D341Med (cell line): Measurements from ENCODE around the gene MALAT1.
"Not testable (repeated sequence)": the region's sequence is repeated elsewhere in the genome, so short reads cannot be mapped to it uniquely, and the experiment has no call there.

Experiments
- DNase-seq: peaks from one replicate; pipeline ENCODE4 v3.0.0; 2012; ENCODE audit warnings: low spot score

MALAT1 gene

DNA sequence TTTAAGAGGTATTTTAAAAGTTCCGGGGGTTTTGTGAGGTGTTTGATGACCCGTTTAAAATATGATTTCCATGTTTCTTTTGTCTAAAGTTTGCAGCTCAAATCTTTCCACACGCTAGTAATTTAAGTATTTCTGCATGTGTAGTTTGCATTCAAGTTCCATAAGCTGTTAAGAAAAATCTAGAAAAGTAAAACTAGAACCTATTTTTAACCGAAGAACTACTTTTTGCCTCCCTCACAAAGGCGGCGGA lies 193 bp upstream of the MALAT1 start:
- no peak for DNase-seq

DNA sequence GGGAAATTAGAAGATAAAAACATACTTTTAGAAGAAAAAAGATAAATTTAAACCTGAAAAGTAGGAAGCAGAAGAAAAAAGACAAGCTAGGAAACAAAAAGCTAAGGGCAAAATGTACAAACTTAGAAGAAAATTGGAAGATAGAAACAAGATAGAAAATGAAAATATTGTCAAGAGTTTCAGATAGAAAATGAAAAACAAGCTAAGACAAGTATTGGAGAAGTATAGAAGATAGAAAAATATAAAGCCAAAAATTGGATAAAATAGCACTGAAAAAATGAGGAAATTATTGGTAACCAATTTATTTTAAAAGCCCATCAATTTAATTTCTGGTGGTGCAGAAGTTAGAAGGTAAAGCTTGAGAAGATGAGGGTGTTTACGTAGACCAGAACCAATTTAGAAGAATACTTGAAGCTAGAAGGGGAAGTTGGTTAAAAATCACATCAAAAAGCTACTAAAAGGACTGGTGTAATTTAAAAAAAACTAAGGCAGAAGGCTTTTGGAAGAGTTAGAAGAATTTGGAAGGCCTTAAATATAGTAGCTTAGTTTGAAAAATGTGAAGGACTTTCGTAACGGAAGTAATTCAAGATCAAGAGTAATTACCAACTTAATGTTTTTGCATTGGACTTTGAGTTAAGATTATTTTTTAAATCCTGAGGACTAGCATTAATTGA lies 1.0 kb downstream of the MALAT1 start:
- DNase-seq, result no peak

DNA sequence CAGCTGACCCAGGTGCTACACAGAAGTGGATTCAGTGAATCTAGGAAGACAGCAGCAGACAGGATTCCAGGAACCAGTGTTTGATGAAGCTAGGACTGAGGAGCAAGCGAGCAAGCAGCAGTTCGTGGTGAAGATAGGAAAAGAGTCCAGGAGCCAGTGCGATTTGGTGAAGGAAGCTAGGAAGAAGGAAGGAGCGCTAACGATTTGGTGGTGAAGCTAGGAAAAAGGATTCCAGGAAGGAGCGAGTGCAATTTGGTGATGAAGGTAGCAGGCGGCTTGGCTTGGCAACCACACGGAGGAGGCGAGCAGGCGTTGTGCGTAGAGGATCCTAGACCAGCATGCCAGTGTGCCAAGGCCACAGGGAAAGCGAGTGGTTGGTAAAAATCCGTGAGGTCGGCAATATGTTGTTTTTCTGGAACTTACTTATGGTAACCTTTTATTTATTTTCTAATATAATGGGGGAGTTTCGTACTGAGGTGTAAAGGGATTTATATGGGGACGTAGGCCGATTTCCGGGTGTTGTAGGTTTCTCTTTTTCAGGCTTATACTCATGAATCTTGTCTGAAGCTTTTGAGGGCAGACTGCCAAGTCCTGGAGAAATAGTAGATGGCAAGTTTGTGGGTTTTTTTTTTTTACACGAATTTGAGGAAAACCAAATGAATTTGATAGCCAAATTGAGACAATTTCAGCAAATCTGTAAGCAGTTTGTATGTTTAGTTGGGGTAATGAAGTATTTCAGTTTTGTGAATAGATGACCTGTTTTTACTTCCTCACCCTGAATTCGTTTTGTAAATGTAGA lies 1.7 kb downstream of the MALAT1 start:
- DNase-seq, result no peak

DNA sequence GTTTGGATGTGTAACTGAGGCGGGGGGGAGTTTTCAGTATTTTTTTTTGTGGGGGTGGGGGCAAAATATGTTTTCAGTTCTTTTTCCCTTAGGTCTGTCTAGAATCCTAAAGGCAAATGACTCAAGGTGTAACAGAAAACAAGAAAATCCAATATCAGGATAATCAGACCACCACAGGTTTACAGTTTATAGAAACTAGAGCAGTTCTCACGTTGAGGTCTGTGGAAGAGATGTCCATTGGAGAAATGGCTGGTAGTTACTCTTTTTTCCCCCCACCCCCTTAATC lies 2.3 kb downstream of the MALAT1 start:
- no peak for DNase-seq

DNA sequence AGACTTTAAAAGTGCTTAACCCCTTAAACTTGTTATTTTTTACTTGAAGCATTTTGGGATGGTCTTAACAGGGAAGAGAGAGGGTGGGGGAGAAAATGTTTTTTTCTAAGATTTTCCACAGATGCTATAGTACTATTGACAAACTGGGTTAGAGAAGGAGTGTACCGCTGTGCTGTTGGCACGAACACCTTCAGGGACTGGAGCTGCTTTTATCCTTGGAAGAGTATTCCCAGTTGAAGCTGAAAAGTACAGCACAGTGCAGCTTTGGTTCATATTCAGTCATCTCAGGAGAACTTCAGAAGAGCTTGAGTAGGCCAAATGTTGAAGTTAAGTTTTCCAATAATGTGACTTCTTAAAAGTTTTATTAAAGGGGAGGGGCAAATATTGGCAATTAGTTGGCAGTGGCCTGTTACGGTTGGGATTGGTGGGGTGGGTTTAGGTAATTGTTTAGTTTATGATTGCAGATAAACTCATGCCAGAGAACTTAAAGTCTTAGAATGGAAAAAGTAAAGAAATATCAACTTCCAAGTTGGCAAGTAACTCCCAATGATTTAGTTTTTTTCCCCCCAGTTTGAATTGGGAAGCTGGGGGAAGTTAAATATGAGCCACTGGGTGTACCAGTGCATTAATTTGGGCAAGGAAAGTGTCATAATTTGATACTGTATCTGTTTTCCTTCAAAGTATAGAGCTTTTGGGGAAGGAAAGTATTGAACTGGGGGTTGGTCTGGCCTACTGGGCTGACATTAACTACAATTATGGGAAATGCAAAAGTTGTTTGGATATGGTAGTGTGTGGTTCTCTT lies 2.8 kb downstream of the MALAT1 start:
- no peak for DNase-seq

DNA sequence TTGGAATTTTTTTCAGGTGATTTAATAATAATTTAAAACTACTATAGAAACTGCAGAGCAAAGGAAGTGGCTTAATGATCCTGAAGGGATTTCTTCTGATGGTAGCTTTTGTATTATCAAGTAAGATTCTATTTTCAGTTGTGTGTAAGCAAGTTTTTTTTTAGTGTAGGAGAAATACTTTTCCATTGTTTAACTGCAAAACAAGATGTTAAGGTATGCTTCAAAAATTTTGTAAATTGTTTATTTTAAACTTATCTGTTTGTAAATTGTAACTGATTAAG lies 3.4 kb downstream of the MALAT1 start:
- no peak for DNase-seq

DNA sequence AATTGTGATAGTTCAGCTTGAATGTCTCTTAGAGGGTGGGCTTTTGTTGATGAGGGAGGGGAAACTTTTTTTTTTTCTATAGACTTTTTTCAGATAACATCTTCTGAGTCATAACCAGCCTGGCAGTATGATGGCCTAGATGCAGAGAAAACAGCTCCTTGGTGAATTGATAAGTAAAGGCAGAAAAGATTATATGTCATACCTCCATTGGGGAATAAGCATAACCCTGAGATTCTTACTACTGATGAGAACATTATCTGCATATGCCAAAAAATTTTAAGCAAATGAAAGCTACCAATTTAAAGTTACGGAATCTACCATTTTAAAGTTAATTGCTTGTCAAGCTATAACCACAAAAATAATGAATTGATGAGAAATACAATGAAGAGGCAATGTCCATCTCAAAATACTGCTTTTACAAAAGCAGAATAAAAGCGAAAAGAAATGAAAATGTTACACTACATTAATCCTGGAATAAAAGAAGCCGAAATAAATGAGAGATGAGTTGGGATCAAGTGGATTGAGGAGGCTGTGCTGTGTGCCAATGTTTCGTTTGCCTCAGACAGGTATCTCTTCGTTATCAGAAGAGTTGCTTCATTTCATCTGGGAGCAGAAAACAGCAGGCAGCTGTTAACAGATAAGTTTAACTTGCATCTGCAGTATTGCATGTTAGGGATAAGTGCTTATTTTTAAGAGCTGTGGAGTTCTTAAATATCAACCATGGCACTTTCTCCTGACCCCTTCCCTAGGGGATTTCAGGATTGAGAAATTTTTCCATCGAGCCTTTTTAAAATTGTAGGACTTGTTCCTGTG lies 3.9 kb downstream of the MALAT1 start:
- no peak for DNase-seq

DNA sequence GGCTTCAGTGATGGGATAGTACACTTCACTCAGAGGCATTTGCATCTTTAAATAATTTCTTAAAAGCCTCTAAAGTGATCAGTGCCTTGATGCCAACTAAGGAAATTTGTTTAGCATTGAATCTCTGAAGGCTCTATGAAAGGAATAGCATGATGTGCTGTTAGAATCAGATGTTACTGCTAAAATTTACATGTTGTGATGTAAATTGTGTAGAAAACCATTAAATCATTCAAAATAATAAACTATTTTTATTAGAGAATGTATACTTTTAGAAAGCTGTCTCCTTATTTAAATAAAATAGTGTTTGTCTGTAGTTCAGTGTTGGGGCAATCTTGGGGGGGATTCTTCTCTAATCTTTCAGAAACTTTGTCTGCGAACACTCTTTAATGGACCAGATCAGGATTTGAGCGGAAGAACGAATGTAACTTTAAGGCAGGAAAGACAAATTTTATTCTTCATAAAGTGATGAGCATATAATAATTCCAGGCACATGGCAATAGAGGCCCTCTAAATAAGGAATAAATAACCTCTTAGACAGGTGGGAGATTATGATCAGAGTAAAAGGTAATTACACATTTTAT lies 4.6 kb downstream of the MALAT1 start:
- DNase-seq, result no peak

DNA sequence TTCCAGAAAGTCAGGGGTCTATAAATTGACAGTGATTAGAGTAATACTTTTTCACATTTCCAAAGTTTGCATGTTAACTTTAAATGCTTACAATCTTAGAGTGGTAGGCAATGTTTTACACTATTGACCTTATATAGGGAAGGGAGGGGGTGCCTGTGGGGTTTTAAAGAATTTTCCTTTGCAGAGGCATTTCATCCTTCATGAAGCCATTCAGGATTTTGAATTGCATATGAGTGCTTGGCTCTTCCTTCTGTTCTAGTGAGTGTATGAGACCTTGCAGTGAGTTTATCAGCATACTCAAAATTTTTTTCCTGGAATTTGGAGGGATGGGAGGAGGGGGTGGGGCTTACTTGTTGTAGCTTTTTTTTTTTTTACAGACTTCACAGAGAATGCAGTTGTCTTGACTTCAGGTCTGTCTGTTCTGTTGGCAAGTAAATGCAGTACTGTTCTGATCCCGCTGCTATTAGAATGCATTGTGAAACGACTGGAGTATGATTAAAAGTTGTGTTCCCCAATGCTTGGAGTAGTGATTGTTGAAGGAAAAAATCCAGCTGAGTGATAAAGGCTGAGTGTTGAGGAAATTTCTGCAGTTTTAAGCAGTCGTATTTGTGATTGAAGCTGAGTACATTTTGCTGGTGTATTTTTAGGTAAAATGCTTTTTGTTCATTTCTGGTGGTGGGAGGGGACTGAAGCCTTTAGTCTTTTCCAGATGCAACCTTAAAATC lies 5.3 kb downstream of the MALAT1 start:
- no peak for DNase-seq

DNA sequence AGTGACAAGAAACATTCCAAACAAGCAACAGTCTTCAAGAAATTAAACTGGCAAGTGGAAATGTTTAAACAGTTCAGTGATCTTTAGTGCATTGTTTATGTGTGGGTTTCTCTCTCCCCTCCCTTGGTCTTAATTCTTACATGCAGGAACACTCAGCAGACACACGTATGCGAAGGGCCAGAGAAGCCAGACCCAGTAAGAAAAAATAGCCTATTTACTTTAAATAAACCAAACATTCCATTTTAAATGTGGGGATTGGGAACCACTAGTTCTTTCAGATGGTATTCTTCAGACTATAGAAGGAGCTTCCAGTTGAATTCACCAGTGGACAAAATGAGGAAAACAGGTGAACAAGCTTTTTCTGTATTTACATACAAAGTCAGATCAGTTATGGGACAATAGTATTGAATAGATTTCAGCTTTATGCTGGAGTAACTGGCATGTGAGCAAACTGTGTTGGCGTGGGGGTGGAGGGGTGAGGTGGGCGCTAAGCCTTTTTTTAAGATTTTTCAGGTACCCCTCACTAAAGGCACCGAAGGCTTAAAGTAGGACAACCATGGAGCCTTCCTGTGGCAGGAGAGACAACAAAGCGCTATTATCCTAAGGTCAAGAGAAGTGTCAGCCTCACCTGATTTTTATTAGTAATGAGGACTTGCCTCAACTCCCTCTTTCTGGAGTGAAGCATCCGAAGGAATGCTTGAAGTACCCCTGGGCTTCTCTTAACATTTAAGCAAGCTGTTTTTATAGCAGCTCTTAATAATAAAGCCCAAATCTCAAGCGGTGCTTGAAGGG lies 6.0 kb downstream of the MALAT1 start:
- DNase-seq, result no peak

DNA sequence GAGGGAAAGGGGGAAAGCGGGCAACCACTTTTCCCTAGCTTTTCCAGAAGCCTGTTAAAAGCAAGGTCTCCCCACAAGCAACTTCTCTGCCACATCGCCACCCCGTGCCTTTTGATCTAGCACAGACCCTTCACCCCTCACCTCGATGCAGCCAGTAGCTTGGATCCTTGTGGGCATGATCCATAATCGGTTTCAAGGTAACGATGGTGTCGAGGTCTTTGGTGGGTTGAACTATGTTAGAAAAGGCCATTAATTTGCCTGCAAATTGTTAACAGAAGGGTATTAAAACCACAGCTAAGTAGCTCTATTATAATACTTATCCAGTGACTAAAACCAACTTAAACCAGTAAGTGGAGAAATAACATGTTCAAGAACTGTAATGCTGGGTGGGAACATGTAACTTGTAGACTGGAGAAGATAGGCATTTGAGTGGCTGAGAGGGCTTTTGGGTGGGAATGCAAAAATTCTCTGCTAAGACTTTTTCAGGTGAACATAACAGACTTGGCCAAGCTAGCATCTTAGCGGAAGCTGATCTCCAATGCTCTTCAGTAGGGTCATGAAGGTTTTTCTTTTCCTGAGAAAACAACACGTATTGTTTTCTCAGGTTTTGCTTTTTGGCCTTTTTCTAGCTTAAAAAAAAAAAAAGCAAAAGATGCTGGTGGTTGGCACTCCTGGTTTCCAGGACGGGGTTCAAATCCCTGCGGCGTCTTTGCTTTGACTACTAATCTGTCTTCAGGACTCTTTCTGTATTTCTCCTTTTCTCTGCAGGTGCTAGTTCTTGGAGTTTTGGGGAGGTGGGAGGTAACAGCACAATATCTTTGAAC lies 6.8 kb downstream of the MALAT1 start:
- DNase-seq, result no peak

DNA sequence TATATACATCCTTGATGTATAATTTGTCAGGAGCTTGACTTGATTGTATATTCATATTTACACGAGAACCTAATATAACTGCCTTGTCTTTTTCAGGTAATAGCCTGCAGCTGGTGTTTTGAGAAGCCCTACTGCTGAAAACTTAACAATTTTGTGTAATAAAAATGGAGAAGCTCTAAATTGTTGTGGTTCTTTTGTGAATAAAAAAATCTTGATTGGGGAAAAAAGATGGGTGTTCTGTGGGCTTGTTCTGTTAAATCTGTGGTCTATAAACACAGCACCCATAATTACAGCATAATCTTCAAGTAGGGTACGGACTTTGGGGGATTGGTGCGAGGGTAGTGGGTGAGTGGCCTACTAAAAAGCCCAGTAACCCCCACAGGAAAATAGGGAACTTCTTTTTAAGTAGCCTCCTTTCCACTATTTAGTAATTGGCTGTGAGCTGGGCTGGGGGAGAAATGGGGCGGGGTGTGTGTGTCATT lies 7.5 kb downstream of the MALAT1 start:
- no peak for DNase-seq

DNA sequence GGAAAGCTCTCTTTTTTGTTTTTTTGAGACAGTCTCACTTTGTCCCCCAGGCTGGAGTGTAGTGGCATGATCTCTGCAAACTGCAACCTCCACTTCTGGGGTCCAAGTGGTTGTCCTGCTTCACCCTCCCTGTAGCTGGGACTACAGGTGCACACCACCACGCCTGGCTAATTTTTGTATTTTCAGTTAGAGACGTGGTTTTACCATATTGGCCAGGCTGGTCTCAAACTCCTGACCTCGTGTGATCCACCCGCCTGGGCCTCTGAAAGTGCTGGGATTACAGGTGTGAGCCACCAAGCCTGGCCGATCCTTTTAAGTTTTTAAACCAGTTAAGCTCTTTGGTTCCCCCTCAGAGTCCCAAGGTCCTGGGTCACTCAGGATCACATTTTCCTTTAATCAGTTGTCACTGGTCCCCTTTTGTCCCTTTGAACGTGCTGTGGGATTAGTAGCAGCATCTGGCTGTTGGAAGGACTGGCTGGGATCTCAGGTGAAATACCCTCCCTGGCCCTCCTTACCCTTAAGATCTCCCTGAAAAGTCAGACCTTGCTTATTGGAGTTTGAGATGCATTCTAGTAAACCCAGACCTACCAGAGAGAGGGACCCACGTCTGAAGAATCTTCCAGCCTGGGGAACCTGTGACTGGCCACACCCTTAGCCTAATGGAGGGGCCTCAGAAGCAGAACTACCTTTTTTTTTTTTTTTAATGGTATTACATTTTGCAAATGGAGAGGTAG lies 8.1 kb downstream of the MALAT1 start:
- no peak for DNase-seq

DNA sequence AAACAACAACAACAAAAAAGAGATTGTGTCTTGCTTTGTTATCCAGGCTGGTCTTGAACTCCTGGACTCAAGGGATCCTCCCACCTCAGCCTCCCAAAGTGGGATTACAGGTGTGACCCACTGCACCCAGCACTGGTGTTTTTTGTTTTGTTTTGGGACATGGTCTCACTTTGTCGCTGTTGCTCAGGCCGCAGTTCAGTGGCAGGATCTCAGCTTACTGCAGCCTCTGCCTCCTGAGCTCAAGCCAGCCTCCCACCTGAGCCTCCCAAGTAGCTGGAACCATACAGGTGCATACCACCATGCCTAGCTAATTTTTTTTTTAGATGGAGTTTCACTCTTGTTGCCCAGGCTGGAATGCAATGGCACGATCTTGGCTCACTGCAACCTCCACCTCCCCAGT lies 13.5 kb downstream of the MALAT1 start:
- not testable (repeated sequence) for DNase-seq

DNA sequence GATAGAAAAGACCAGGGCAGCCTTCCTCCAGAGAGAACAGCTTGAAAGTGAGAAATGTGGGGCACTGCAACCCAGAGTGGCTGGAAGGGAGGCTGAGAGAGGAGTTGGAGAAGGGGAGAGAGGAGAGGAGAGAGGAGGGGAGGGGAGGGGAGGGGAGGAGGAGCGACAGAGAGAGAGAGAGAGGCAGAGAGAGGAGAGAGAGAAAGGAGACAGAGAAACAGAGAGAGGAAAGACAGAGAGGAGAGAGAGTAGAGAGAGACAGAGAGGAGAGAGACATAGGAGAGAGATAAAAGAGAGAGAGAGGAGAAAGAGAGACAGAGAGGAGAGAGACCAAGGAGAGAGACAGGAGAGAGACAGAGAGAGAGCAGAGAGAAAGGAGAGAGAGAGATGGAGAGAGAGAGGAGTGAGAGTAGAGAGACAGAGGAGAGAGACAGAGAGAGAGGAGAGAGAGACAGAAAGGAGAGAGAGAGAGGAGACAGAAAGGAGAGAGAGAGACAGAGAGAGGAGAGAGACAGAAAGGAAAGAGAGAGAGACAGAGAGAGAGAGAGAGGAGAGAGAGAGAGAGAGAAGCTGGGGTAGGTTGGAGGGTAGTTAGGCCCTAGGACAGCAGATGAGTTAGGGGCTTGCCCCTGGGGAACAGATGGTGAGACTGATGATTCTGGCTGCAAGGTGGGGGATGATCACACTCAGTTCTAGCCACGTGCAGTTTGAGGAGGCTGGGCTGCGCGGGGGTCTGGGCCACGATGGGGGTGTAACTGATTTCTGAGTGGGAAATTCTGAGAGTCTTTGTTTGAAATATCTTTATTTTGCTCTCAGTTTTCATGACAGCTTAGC lies 17.5 kb downstream of the MALAT1 start:
- peak; percentile 30 for DNase-seq

DNA sequence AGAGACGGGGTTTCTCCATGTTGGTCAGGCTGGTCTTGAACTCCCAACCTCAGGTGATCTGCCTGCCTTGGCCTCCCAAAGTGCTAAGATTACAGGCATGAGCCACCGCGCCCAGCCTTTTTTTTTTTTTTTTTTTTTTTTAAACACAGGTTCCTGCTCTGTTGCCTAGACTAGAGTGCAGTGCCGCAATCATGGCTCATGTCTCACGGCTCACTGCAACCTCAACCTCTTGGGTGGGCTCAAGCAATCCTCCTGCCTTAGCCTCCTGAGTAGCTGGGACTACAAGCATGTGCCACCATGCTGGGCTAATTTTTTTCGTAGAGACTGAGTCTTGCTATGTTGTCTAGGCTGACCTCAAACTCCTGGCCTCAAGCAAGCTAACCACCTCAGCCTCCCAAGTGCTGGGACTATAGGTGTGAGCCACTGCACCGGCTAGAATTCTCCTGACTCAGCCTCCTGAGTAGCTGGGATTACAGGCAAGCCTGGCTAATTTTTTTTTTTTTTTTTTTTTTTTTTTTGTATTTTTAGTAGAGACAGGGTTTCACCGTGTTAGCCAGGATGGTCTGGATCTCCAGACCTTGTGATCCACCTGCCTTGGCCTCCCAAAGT lies 20.2 kb downstream of the MALAT1 start:
- DNase-seq, result not testable (repeated sequence)

DNA sequence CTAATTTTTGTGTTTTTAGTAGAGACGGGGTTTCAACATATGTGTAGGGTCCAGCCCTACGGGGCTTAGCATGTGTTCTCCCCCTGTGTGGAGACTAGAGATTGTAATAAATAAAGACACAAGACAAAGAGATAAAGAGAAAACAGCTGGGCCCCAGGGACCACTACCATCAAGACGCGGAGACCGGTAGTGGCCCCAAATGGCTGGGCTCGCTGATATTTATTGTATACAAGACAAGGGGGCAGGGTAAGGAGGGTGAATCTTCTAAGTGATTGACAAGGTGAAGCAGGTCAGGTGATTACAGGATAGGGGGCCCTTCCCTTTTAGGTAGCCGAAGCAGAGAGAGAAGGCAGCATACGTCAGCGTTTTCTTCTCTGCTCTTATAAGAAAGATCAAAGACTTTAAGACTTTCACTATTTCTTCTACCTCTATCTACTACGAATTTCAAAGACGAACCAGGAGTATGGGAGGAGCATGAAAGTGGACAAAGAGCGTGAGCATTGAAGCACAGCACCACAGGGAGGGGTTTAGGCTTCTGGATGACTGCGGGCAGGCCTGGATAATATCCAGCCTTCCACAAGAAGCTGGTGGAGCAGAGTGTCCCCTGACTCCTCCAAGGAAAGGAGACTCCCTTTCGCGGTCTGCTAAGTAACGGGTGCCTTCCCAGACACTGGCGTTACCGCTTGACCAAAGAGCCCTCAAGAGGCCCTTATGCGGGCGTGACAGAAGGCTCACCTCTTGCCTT lies 23.1 kb downstream of the MALAT1 start:
- DNase-seq, result not testable (repeated sequence)
